IMR-90 (cell line): Measurements from ENCODE around the gene GMPPA. TPM values are rescaled to one million over a fixed set of nuclear protein-coding genes. Genes with fewer than 3 reads are reported as not detected.
A peak's percentile ranks its signal among the peaks of the same experiment; 100 is the strongest.

Experiments used
- ATAC-seq: fragments of 200-7000 bp; cut with Tn5 transposase; 2 replicates; pipeline ENCODE4 v1.9.1; 2020; ENCODE audit warnings: low read depth, mild to moderate bottlenecking, moderate library complexity
- Bru-seq: library from RNA; stranded (reverse); fragments of 400-500 nt; gene quantifications from one replicate; lab custom pipeline; 2021; lab: Mats Ljungman, UMichigan
- BruChase-seq, 2 experiments: library from RNA; stranded (reverse); fragments of 400-500 nt; gene quantifications; one replicate each; lab custom pipeline; 2021; lab: Mats Ljungman, UMichigan
- BruUV-seq: library from RNA; stranded (reverse); fragments of 400-500 nt; replicated peaks from 2 replicates; lab custom pipeline; 2021; lab: Mats Ljungman, UMichigan
- CTCF ChIA-PET: fragments of 300-600 bp; formaldehyde crosslinking; extraction: SDS; loops from one replicate; lab custom pipeline; 2021; ENCODE audit warnings: antibody characterized with exemption; lab: Yijun Ruan, JAX
- POLR2A ChIA-PET: fragments of 300-600 bp; sonication (Branson Sonifier 250); formaldehyde crosslinking; loops from one replicate; lab custom pipeline; 2022; ENCODE audit warnings: antibody characterized with exemption; ENCODE audit not compliant: unreplicated experiment; lab: Charles Lee
- DNase-seq: peaks from one replicate; pipeline ENCODE4 v3.0.0; 2013
- H2AFZ ChIP-seq: replicated peaks from 2 replicates; pipeline ENCODE3; 2013; ENCODE audit warnings: low read length, mild to moderate bottlenecking; ENCODE audit not compliant: poor library complexity
- H2AK5ac ChIP-seq: 2 replicates; pipeline ENCODE4 v1.6.1; 2013; ENCODE audit warnings: low read depth, low read length, inconsistent platforms
- H2AK9ac ChIP-seq: replicated peaks from 2 replicates; pipeline ENCODE3; 2013; ENCODE audit warnings: mild to moderate bottlenecking, low read depth, low read length, moderate library complexity; ENCODE audit not compliant: poor library complexity
- H2BK120ac ChIP-seq: 2 replicates; pipeline ENCODE4 v1.6.1; 2013; ENCODE audit warnings: low read depth, low read length, inconsistent platforms
- H2BK15ac ChIP-seq: 3 replicates; pipeline ENCODE4 v1.6.1; 2013; ENCODE audit warnings: low read depth, low read length, inconsistent platforms
- H2BK20ac ChIP-seq: 2 replicates; pipeline ENCODE4 v1.6.1; 2013; ENCODE audit warnings: low read depth, mild to moderate bottlenecking, inconsistent platforms, low read length, moderate library complexity
- H2BK5ac ChIP-seq: 2 replicates; pipeline ENCODE4 v1.6.1; 2013; ENCODE audit warnings: mild to moderate bottlenecking, low read depth, low read length, inconsistent platforms; ENCODE audit not compliant: poor library complexity, severe bottlenecking
- H3K14ac ChIP-seq: replicated peaks from 2 replicates; pipeline ENCODE4 v1.6.1; 2013; ENCODE audit warnings: low read depth, low read length, inconsistent platforms
- H3K18ac ChIP-seq: 2 replicates; pipeline ENCODE4 v1.6.1; 2013; ENCODE audit warnings: low read depth, low read length, control low read depth
- H3K23ac ChIP-seq: 2 replicates; pipeline ENCODE4 v1.6.1; 2013; ENCODE audit warnings: low read depth, low read length, inconsistent platforms
- H3K27ac ChIP-seq: 2 replicates; pipeline ENCODE4 v1.5.1; 2013; ENCODE audit warnings: mild to moderate bottlenecking, control low read depth, low read length; ENCODE audit not compliant: insufficient read depth
- H3K27me3 ChIP-seq: 2 replicates; pipeline ENCODE4 v1.6.1; 2013; ENCODE audit warnings: low read length; ENCODE audit not compliant: control insufficient read depth, insufficient read depth
- H3K36me3 ChIP-seq: 2 replicates; pipeline ENCODE4 v1.6.1; 2013; ENCODE audit warnings: low read length, mixed read lengths; ENCODE audit not compliant: control insufficient read depth, insufficient read depth
- H3K4ac ChIP-seq: 2 replicates; pipeline ENCODE4 v1.6.1; 2013; ENCODE audit warnings: low read depth, low read length, inconsistent platforms
- H3K4me1 ChIP-seq: 2 replicates; pipeline ENCODE4 v1.6.1; 2013; ENCODE audit warnings: low read length, mixed read lengths; ENCODE audit not compliant: control insufficient read depth, insufficient read depth
- H3K4me2 ChIP-seq: 2 replicates; pipeline ENCODE4 v1.6.1; 2013; ENCODE audit warnings: low read depth, mild to moderate bottlenecking, control low read depth, low read length, moderate library complexity
- H3K4me3 ChIP-seq: 2 replicates; pipeline ENCODE4 v1.5.1; 2013; ENCODE audit warnings: low read depth, mild to moderate bottlenecking, control low read depth, low read length, moderate library complexity; ENCODE audit not compliant: insufficient read depth
- H3K56ac ChIP-seq: 2 replicates; pipeline ENCODE4 v1.6.1; 2013; ENCODE audit warnings: low read length, inconsistent platforms; ENCODE audit not compliant: insufficient read depth; ENCODE audit errors: extremely low read depth
- H3K79me1 ChIP-seq, 2 experiments: 2 replicates each; pipeline ENCODE4 v1.6.1; 2013; ENCODE audit warnings: low read length in 2 of 2, inconsistent platforms in 1 of 2, low read depth in 1 of 2
- H3K9ac ChIP-seq: 2 replicates; pipeline ENCODE4 v1.6.1; 2013; ENCODE audit warnings: low read depth, low read length, control low read depth
- H3K9me1 ChIP-seq: 2 replicates; pipeline ENCODE4 v1.6.1; 2013; ENCODE audit warnings: low read length, inconsistent platforms; ENCODE audit not compliant: insufficient read depth
- H3K9me3 ChIP-seq: 2 replicates; pipeline ENCODE4 v1.6.1; 2013; ENCODE audit warnings: low read length; ENCODE audit not compliant: control insufficient read depth, insufficient read depth
- H4K20me1 ChIP-seq: 2 replicates; pipeline ENCODE4 v1.6.1; 2013; ENCODE audit warnings: low read length, inconsistent platforms; ENCODE audit not compliant: insufficient read depth
- H4K5ac ChIP-seq: 2 replicates; pipeline ENCODE4 v1.6.1; 2013; ENCODE audit warnings: mild to moderate bottlenecking, low read depth, low read length, control low read depth
- H4K8ac ChIP-seq, 2 experiments: 2 replicates each; pipeline ENCODE4 v1.6.1; 2013; ENCODE audit warnings: low read depth in 2 of 2, low read length in 2 of 2, control low read depth in 1 of 2, inconsistent platforms in 1 of 2
- H4K91ac ChIP-seq: 2 replicates; pipeline ENCODE4 v1.6.1; 2013; ENCODE audit warnings: low read depth, low read length, inconsistent platforms; ENCODE audit not compliant: insufficient read depth
- MAFK ChIP-seq: IDR thresholded peaks from 2 replicates; pipeline ENCODE4 v1.6.1; 2012; ENCODE audit warnings: low read depth, low read length, improper control_type of control experiment
- MAZ ChIP-seq: IDR thresholded peaks from 2 replicates; pipeline ENCODE4 v1.6.1; 2012; ENCODE audit warnings: low read depth, mild to moderate bottlenecking, low read length, improper control_type of control experiment, moderate library complexity, borderline replicate concordance
- MXI1 ChIP-seq: IDR thresholded peaks from 2 replicates; pipeline ENCODE4 v1.6.1; 2012; ENCODE audit warnings: low read depth, mild to moderate bottlenecking, low read length, moderate library complexity, borderline replicate concordance
- POLR2A ChIP-seq: IDR thresholded peaks from 2 replicates; pipeline ENCODE4 v1.6.1; 2012; ENCODE audit warnings: mild to moderate bottlenecking, low read depth, low read length
- RCOR1 ChIP-seq: IDR thresholded peaks from 2 replicates; pipeline ENCODE4 v1.6.1; 2012; ENCODE audit warnings: mild to moderate bottlenecking, low read length, improper control_type of control experiment; ENCODE audit not compliant: insufficient replicate concordance
- SMC3 ChIP-seq: fragments of 150-350 bp; IDR thresholded peaks from 2 replicates; pipeline ENCODE4 v1.6.1; 2016; ENCODE audit warnings: low read depth, mild to moderate bottlenecking, antibody characterized with exemption, low read length, moderate library complexity
- WGBS, 2 experiments: methylation state at CpG; one replicate each; pipeline versions ENCODE4 v1.1.5 to v1.1.7; 2013; ENCODE audit warnings: missing lambda C conversion rate in 2 of 2; ENCODE audit not compliant: insufficient read length in 1 of 2; ENCODE audit errors: extremely low coverage in 2 of 2; 5-methylcytosine and 5-hydroxymethylcytosine counted together
- dilution Hi-C: fragments of 300-500 bp; cut with HindIII; formaldehyde crosslinking; loops from one replicate; pipeline ENCODE4 v1.14.3; 2018; ENCODE audit warnings: low sequenced_read_pairs; ENCODE audit not compliant: unreplicated experiment
- in situ Hi-C: fragments of 300-500 bp; cut with MboI; formaldehyde crosslinking; loops from 3 replicates; pipeline ENCODE4 v1.14.3; 2019; ENCODE audit warnings: low sequenced_read_pairs, inconsistent platforms, mixed read lengths
- intact Hi-C: fragments of 100-400 bp; cut with micrococcal nuclease; formaldehyde crosslinking; loops from 2 replicates; pipeline ENCODE4 v1.10.0; 2022
- long read RNA-seq: library from polyadenylated mRNA; unstranded; transcript quantifications from one replicate; pipeline ENCODE4 v2.0.0, GENCODE V29; 2021; ENCODE audit not compliant: unreplicated experiment
- polyA plus RNA-seq, 3 experiments: library from polyadenylated mRNA; depleted of rRNA; stranded (reverse); fragments of >200 nt; gene quantifications; 2 replicates each; pipeline ENCODE4 v1.2.3, GENCODE V29; 2012; ENCODE audit warnings: low replicate concordance in 1 of 3
- total RNA-seq: library from RNA; depleted of rRNA; stranded (reverse); fragments of >200 nt; gene quantifications from 2 replicates; pipeline ENCODE4 v1.2.3, GENCODE V29; 2012; rRNA removed
- TF ChIP-seq, protein P1 (sequence below): fragments of 150-350 bp; IDR thresholded peaks from 2 replicates; pipeline ENCODE4 v1.6.1; 2017; ENCODE audit warnings: mild to moderate bottlenecking, antibody characterized with exemption, low read length, low read depth

The GMPPA gene
- total RNA-seq, result 93.0 and 103 TPM in 2 replicates
- polyA plus RNA-seq (2012; rRNA removed), result 124 and 134 TPM in 2 replicates
- 73.7 and 110 TPM in 2 replicates for polyA plus RNA-seq (2012; cell fraction: cytosol; rRNA removed)
- polyA plus RNA-seq (2012; cell fraction: nucleus; rRNA removed; ENCODE audit: low replicate concordance), result 322 and 367 TPM in 2 replicates
- percentile 69 among the genes with signal in this experiment for Bru-seq, nascent RNA
- percentile 77 among the genes with signal in this experiment for BruChase-seq, experiment 1, labeled RNA remaining after a 6-hour chase
- percentile 82 among the genes with signal in this experiment for BruChase-seq, experiment 2, labeled RNA remaining after a 2-hour chase
- long read RNA-seq, transcript GMPPA-204 (13 exons, 1,501 nt), result minor isoform, 10 of 63 reads
- long read RNA-seq, transcript GMPPA-201 (13 exons, 1,544 nt), result major isoform, 24 of 63 reads
- long read RNA-seq, partial matches to known transcripts, result 13 of 63 reads
- long read RNA-seq, other reads (novel, unspliced or antisense), result 14 of 63 reads

- Histone ChIP-seq H3K36me3 (peaks cover 8% of the 10 kb centered on the region), H3K4me1 (peaks cover 15% of the 10 kb centered on the region), H4K91ac (peak within 1 kb of the TSS; percentile 96), H2AFZ (peak within 1 kb of the TSS; percentile 98), H2AK9ac (peak within 1 kb of the TSS; percentile 100), H4K5ac (peak within 1 kb of the TSS; percentile 65), H3K4me2 (peak within 1 kb of the TSS; percentile 83), H3K18ac (peak within 1 kb of the TSS; percentile 47), H3K27me3 (no peaks in the 10 kb centered on the region; the same call in 1 of the 2 replicates), H2BK20ac (no peak within 1 kb of the TSS), H3K23ac (peak within 1 kb of the TSS; percentile 97), H3K14ac (peak within 1 kb of the TSS; percentile 100), H3K4ac (peak within 1 kb of the TSS; percentile 99), H3K9ac (peak within 1 kb of the TSS; percentile 91), H4K20me1 (no peaks in the 10 kb centered on the region), H2AK5ac (peak within 1 kb of the TSS; percentile 88), H2BK5ac (peak within 1 kb of the TSS; percentile 90), H3K4me3 (peak within 1 kb of the TSS; percentile 62), H3K79me1 (peaks cover 18 to 32% of the 10 kb centered on the region in 2 experiments), H3K56ac (peak within 1 kb of the TSS; percentile 93), H4K8ac (peak within 1 kb of the TSS; percentile 76 to 97), H2BK120ac (peak within 1 kb of the TSS; percentile 60), H3K9me3 (no peaks in the 10 kb centered on the region), H3K27ac (peak within 1 kb of the TSS; percentile 89), H2BK15ac (peak within 1 kb of the TSS; percentile 36; the same call in 1 of the 3 replicates), H3K9me1 (peaks cover 12% of the 10 kb centered on the region)
- no TSS peak for BruUV-seq
- ChIA-PET CTCF (interaction anchor here (0.6 to 4.1 kb wide), 4 partner anchors 11 to 488 kb away, joined by 3 to 28 read pairs (median 4); no protein-coding TSS in a partner anchor), POLR2A (interaction anchor here (0.6 to 1.4 kb wide), 5 partner anchors 10 to 46 kb away, joined by 3 to 4 read pairs (median 3); no protein-coding TSS in a partner anchor)
- intact Hi-C loops (loop anchor here (1.0 to 2.0 kb wide), 2 partner anchors 23 to 38 kb away; no protein-coding TSS in a partner anchor), in situ Hi-C loops (no loop called here), dilution Hi-C loops (no loop called here)
- 0% methylated on average over 16 of the region's 49 CpGs; no CpG with 5 or more reads in 1 of the 2 experiments for WGBS, 2 experiments
- ATAC-seq, result peak; percentile 85
- DNase-seq, result peak; percentile 99
- peak; percentile 77 for TF ChIP-seq MAZ
- 0 out of 2 replicates have a peak, but pooled peaks have one; percentile 3 for TF ChIP-seq MXI1
- TF ChIP-seq, protein P1, sequence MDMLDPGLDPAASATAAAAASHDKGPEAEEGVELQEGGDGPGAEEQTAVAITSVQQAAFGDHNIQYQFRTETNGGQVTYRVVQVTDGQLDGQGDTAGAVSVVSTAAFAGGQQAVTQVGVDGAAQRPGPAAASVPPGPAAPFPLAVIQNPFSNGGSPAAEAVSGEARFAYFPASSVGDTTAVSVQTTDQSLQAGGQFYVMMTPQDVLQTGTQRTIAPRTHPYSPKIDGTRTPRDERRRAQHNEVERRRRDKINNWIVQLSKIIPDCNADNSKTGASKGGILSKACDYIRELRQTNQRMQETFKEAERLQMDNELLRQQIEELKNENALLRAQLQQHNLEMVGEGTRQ, result peak; percentile 91
- TF ChIP-seq POLR2A, result peak; percentile 86
- TF ChIP-seq RCOR1, result peak; percentile 61
- no peak for TF ChIP-seq SMC3
- no peak for TF ChIP-seq MAFK
These were observed at the start of gene GMPPA for GRCh38 chr2:219498280-219499057. TSS of gene GMPPA (plus strand) at chr2:219498891. CDS start at chr2:219499976, 1,085 bp downstream.
